Mesothelial cell of epicardium (in vitro differentiated cells): ENCODE results near the gene CNTN6. TPM values are rescaled to one million over a fixed set of nuclear protein-coding genes. Genes with fewer than 3 reads are reported as not detected.

Experiments used
- DNase-seq, 2 experiments: peaks; one replicate each; pipeline ENCODE4 v3.0.0; 2021; ENCODE audit warnings: low spot score in 2 of 2; ENCODE audit not compliant: unreplicated experiment in 2 of 2
- H3K27ac Mint-ChIP-seq: 2 replicates; pipeline ENCODE4 v1.8.0; 2021; ENCODE audit warnings: mixed read lengths
- H3K27me3 Mint-ChIP-seq: 2 replicates; pipeline ENCODE4 v1.8.0; 2021; ENCODE audit warnings: low read depth, mixed read lengths
- H3K36me3 Mint-ChIP-seq: 2 replicates; pipeline ENCODE4 v1.8.0; 2021; ENCODE audit warnings: mixed read lengths
- H3K4me1 Mint-ChIP-seq: 2 replicates; pipeline ENCODE4 v1.8.0; 2021; ENCODE audit warnings: mixed read lengths
- H3K4me3 Mint-ChIP-seq: 2 replicates; pipeline ENCODE4 v1.8.0; 2021; ENCODE audit warnings: mild to moderate bottlenecking, moderate library complexity, mixed read lengths
- H3K9me3 Mint-ChIP-seq: 2 replicates; pipeline ENCODE4 v1.8.0; 2021; ENCODE audit warnings: mixed read lengths
- CTCF ChIP-seq: fragments of 200-600 bp; sonication (generic); IDR thresholded peaks from one replicate; pipeline ENCODE4 v1.5.0; 2021; ENCODE audit warnings: antibody characterized with exemption; ENCODE audit not compliant: unreplicated experiment
- total RNA-seq: library from RNA; stranded (reverse); gene quantifications from 3 replicates; pipeline ENCODE4 v1.2.1, GENCODE V29; 2021

CNTN6 gene
- total RNA-seq, 1 donor from 2014 or later = 15.4 TPM

- H3K36me3 Mint-ChIP-seq = peaks cover 3% of the 10 kb centered on the region
- peaks cover 53% of the 10 kb centered on the region for H3K4me1 Mint-ChIP-seq
- peak overlapping the region; percentile 78 for H3K27ac Mint-ChIP-seq
- H3K4me3 Mint-ChIP-seq = no peak overlapping the region
- no peak for DNase-seq
- H3K27me3 Mint-ChIP-seq = no peaks in the 10 kb centered on the region
- H3K9me3 Mint-ChIP-seq = peaks cover 19% of the 10 kb centered on the region
- TF ChIP-seq CTCF = no peak
These were observed 311.6 kb downstream of the CNTN6 start for GRCh38 chr3:1404270-1404962.

- Mint-ChIP-seq H3K36me3 (peaks cover 3% of the 10 kb centered on the region), H3K4me3 (no peak overlapping the region), H3K4me1 (peaks cover 35% of the 10 kb centered on the region), H3K27ac (no peak overlapping the region), H3K27me3 (no peaks in the 10 kb centered on the region), H3K9me3 (peaks cover 19% of the 10 kb centered on the region)
- TF ChIP-seq CTCF = no peak
- no peak for DNase-seq
These were observed 313.4 kb downstream of the CNTN6 start for GRCh38 chr3:1406250-1406649.

- TF ChIP-seq CTCF = no peak
- Mint-ChIP-seq H3K9me3 (peaks cover 6% of the 10 kb centered on the region), H3K27me3 (no peaks in the 10 kb centered on the region)
These were observed 328.8 kb downstream of the CNTN6 start for GRCh38 chr3:1421577-1421976.

GRCh38 chr3:1423566-1424089 is 330.8 kb downstream of the CNTN6 start:
- Mint-ChIP-seq H3K27me3 (no peaks in the 10 kb centered on the region), H3K9me3 (no peaks in the 10 kb centered on the region), H3K27ac (no peak overlapping the region), H3K4me3 (no peak overlapping the region), H3K4me1 (peaks cover 9% of the 10 kb centered on the region), H3K36me3 (no peaks in the 10 kb centered on the region)
- TF ChIP-seq CTCF = no peak
- DNase-seq = no peak

More at GRCh38 chr3:1421577-1421976, 328.8 kb downstream of the CNTN6 start:
- peaks cover 15% of the 10 kb centered on the region for H3K4me1 Mint-ChIP-seq
- H3K27ac Mint-ChIP-seq = no peak overlapping the region
- peaks cover 1% of the 10 kb centered on the region for H3K36me3 Mint-ChIP-seq
- H3K4me3 Mint-ChIP-seq = no peak overlapping the region
- DNase-seq = no peak

- H3K4me3 Mint-ChIP-seq = no peak overlapping the region
- H3K27ac Mint-ChIP-seq = no peak overlapping the region
- no peaks in the 10 kb centered on the region for H3K27me3 Mint-ChIP-seq
- no peaks in the 10 kb centered on the region for H3K36me3 Mint-ChIP-seq
- peaks cover 7% of the 10 kb centered on the region for H3K4me1 Mint-ChIP-seq
- DNase-seq = no peak
- no peak for TF ChIP-seq CTCF
- H3K9me3 Mint-ChIP-seq = peaks cover 18% of the 10 kb centered on the region
These were observed 346.6 kb downstream of the CNTN6 start for GRCh38 chr3:1439395-1439794.
